ENCODE data around the gene TRAM2. TPM values are rescaled to one million over a fixed set of nuclear protein-coding genes. Genes with fewer than 3 reads are reported as not detected.

TRAM2 gene
- total RNA-seq, 1 donor from 2014 or later = 15.6 TPM

DNA sequence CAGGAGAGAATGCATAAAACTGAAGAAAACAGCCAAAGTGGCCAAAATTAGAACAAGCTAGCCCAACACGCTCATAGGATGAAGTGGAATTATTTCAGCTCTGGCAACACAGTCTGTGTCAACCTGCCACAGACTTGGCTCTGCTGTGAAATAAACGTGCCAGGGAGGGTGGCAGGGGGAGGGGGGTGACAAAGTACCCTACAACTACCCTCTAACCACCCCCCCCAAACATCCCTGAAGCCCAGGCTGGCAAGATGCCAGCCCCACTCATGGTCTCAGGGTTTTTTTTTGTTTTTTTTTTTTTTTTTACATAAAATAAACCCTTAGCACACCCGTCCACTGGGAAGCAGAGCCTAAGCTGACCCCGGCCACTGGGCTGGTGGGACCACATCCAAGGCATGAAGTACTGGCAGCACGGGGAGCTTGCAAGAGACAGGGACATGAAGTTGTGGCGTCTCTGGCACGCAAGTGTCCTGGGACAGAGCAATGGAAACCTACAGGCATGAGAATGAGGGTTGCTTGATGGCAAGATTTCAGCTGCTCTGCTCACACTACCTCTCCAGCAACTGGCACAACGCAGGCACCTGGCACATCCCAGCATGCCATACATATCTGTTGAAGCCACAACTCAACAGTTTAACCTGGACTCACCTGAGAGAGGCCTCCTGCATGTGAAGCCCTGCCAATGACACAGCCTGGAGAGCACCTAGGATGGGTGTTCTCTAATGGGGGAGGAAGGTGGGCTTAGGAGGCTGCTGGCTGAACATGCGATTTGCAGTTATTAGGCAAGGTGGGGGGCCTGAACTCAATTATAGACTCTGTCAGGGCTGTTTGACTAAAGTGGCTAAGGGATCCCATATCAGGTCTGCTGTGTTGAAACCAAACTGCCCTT, 76.4 kb downstream of the TRAM2 start:
- Histone ChIP-seq H3K27me3 (ENCODE audit: control insufficient read depth, insufficient read depth, low read length) (no peaks in the 10 kb centered on the region), H3K4me3 (ENCODE audit: low read depth, low read length) (no peak overlapping the region), H3K36me3 (ENCODE audit: control insufficient read depth, insufficient read depth, low read length) (peaks cover 1% of the 10 kb centered on the region)
- DNase-seq (ENCODE audit: low read depth) = no peak
- TF ChIP-seq, protein P1, sequence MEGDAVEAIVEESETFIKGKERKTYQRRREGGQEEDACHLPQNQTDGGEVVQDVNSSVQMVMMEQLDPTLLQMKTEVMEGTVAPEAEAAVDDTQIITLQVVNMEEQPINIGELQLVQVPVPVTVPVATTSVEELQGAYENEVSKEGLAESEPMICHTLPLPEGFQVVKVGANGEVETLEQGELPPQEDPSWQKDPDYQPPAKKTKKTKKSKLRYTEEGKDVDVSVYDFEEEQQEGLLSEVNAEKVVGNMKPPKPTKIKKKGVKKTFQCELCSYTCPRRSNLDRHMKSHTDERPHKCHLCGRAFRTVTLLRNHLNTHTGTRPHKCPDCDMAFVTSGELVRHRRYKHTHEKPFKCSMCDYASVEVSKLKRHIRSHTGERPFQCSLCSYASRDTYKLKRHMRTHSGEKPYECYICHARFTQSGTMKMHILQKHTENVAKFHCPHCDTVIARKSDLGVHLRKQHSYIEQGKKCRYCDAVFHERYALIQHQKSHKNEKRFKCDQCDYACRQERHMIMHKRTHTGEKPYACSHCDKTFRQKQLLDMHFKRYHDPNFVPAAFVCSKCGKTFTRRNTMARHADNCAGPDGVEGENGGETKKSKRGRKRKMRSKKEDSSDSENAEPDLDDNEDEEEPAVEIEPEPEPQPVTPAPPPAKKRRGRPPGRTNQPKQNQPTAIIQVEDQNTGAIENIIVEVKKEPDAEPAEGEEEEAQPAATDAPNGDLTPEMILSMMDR (IDR thresholded peaks at IDR 0.05; ENCODE audit: insufficient read depth, low read length, poor library complexity, severe bottlenecking) = no peak

DNA sequence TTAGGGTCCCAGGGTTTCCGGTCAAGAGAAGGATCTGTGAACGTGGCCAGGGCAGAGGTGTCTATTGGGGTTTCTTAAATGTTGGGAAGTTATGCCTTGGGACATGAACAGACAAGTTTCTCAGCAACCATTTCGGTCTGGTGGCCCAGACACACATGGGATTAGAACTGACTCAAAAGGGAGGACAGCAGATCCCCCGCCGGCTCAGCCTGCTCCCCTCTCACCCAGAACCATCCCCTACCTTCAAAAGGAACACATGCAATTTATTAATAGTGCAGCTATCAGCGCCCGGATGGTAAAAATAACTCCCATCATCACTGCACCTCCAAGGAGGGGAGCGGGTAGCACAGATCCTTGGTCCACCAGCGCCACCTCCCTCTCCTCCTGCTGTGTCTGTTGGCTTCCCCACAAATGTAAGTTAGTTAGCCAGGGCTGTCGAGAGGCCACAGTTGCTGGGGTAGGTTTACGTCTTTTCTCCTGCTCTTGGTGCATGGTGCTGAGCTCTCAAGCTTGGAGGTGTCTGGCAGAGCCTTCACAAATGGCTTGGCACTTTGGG, 77.1 kb downstream of the TRAM2 start:
- no peak overlapping the region for H3K4me3 ChIP-seq (ENCODE audit: low read depth, low read length)
- H3K27me3 ChIP-seq (ENCODE audit: control insufficient read depth, insufficient read depth, low read length) = no peaks in the 10 kb centered on the region
- peaks cover 1% of the 10 kb centered on the region for H3K36me3 ChIP-seq (ENCODE audit: control insufficient read depth, insufficient read depth, low read length)
- DNase-seq (ENCODE audit: low read depth) = no peak
- TF ChIP-seq, protein P1 (IDR thresholded peaks at IDR 0.05; ENCODE audit: insufficient read depth, low read length, poor library complexity, severe bottlenecking) = no peak

GRCh38 chr6:52499026-52499425, 77.8 kb downstream of the TRAM2 start:
- Histone ChIP-seq H3K27me3 (ENCODE audit: control insufficient read depth, insufficient read depth, low read length) (no peaks in the 10 kb centered on the region), H3K4me3 (ENCODE audit: low read depth, low read length) (no peak overlapping the region), H3K36me3 (ENCODE audit: control insufficient read depth, insufficient read depth, low read length) (peaks cover 1% of the 10 kb centered on the region)
- no peak for DNase-seq (ENCODE audit: low read depth)
- TF ChIP-seq, protein P1 (IDR thresholded peaks at IDR 0.05; ENCODE audit: insufficient read depth, low read length, poor library complexity, severe bottlenecking) = no peak

DNA sequence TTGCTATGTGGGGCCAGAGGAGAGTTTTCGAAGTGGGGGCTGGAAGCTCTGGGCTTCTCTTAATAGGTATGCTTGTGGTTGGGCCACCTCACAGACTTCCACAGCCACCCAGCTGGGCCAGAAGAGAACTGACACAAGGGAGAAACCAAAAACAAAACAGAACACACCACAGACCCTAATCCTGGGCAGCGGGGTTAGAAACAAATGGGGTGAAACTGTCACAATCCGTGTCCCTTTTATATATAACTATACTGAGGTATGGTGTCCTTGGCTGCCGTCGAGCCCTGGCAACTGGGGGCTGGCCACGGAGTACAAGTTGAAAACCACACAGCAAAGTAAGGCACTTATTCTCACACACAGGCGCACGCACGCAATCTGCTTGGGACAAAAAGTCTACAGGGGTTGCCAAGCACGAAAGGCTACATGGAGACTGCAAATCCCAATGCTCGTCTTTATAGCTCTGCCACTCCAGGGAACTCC, 78.3 kb downstream of the TRAM2 start:
- no peak for DNase-seq (ENCODE audit: low read depth)
- TF ChIP-seq, protein P1 (IDR thresholded peaks at IDR 0.05; ENCODE audit: insufficient read depth, low read length, poor library complexity, severe bottlenecking) = no peak
- Histone ChIP-seq H3K36me3 (ENCODE audit: control insufficient read depth, insufficient read depth, low read length) (peaks cover 1% of the 10 kb centered on the region), H3K27me3 (ENCODE audit: control insufficient read depth, insufficient read depth, low read length) (no peaks in the 10 kb centered on the region), H3K4me3 (ENCODE audit: low read depth, low read length) (no peak overlapping the region)

DNA sequence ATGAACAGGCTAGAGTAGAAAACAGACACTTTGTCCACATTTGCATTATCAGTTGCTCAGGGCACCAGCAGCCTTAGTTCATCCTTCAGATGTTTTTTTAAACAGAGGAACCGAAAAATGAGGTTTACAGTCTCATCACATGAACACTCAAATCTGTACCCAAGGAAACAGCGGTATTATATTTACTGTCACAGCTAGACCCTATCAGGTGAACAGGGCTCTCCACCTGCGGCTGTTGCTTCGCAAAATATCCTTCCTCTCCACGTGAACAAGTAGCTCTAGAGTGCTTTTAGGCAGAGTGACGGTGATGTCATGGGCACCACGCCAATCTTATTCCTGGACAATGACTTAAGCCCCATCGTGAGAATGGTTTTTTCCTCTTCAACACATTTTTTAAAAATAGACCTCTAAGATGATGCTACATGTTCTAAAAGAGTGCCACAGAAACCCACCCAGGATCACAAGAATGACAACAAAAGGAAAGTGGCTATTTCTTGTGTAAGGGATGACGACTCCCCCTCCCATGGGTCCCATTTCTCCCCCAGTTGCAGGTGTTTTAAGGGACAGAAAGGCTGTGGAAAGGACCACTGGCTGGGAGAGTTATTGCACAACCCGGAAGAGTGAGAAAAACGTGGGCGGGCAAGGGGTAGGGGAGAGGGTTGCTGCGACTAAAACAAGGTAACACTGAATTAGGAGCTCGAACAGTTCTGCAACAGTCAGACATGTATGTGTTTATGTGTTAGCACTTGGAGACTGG, 79.0 kb downstream of the TRAM2 start:
- no peak for DNase-seq (ENCODE audit: low read depth)
- Histone ChIP-seq H3K27me3 (ENCODE audit: control insufficient read depth, insufficient read depth, low read length) (no peaks in the 10 kb centered on the region), H3K36me3 (ENCODE audit: control insufficient read depth, insufficient read depth, low read length) (peaks cover 1% of the 10 kb centered on the region), H3K4me3 (ENCODE audit: low read depth, low read length) (no peak overlapping the region)
- TF ChIP-seq, protein P1 (IDR thresholded peaks at IDR 0.05; ENCODE audit: insufficient read depth, low read length, poor library complexity, severe bottlenecking) = no peak

Measured in kidney epithelial cell (primary cell).